OCI-LY1 (cell line): ENCODE results near the gene SLC22A8.

Source experiments
- H2AFZ ChIP-seq: fragments of 200-600 bp; sonication (generic), shearing (Covaris generic); 2 replicates; pipeline ENCODE4 v1.6.0; 2014; ENCODE audit warnings: antibody characterized with exemption, mild to moderate bottlenecking, low read length
- H3F3A ChIP-seq: fragments of 200-600 bp; sonication (generic), shearing (Covaris generic); 2 replicates; pipeline ENCODE4 v1.6.0; 2014; ENCODE audit warnings: mild to moderate bottlenecking, antibody characterized with exemption, low read length, moderate library complexity; ENCODE audit not compliant: insufficient read depth
- H3K27ac ChIP-seq: fragments of 200-600 bp; sonication (generic); 2 replicates; pipeline ENCODE4 v1.5.1; 2014; ENCODE audit warnings: low read length, mixed run types, mild to moderate bottlenecking, low read depth; ENCODE audit not compliant: poor library complexity, severe bottlenecking
- H3K27me3 ChIP-seq: fragments of 200-600 bp; sonication (generic); 2 replicates; pipeline ENCODE4 v1.6.0; 2014; ENCODE audit warnings: antibody characterized with exemption, mild to moderate bottlenecking, low read length, moderate library complexity; ENCODE audit not compliant: insufficient read depth
- H3K36me3 ChIP-seq: fragments of 200-600 bp; sonication (generic); 2 replicates; pipeline ENCODE4 v1.6.1; 2014; ENCODE audit warnings: mild to moderate bottlenecking, antibody characterized with exemption, low read length, moderate library complexity, mixed read lengths; ENCODE audit not compliant: insufficient read depth
- H3K4me1 ChIP-seq: fragments of 200-600 bp; sonication (generic); 2 replicates; pipeline ENCODE4 v1.5.1; 2014; ENCODE audit warnings: mild to moderate bottlenecking, low read length, moderate library complexity; ENCODE audit not compliant: insufficient read depth, severe bottlenecking
- H3K4me2 ChIP-seq: fragments of 200-600 bp; sonication (generic), shearing (Covaris generic); 2 replicates; pipeline ENCODE4 v1.6.1; 2014; ENCODE audit warnings: low read length
- H3K4me3 ChIP-seq: fragments of 200-600 bp; sonication (generic); 2 replicates; pipeline ENCODE4 v1.5.1; 2014; ENCODE audit warnings: low read length, low read depth, mild to moderate bottlenecking, mixed read lengths; ENCODE audit not compliant: poor library complexity, severe bottlenecking
- H3K79me2 ChIP-seq: fragments of 200-600 bp; shearing (Covaris generic); 2 replicates; pipeline ENCODE4 v1.6.1; 2016; ENCODE audit warnings: mixed run types, low read length, mixed read lengths; ENCODE audit not compliant: insufficient read depth
- H3K9ac ChIP-seq: fragments of 200-600 bp; sonication (generic), shearing (Covaris generic); 2 replicates; pipeline ENCODE4 v1.6.1; 2014; ENCODE audit warnings: mild to moderate bottlenecking, low read length, mixed read lengths
- H3K9me2 ChIP-seq: fragments of 200-600 bp; sonication (generic), shearing (Covaris generic); 2 replicates; pipeline ENCODE4 v1.6.1; 2014; ENCODE audit warnings: low read depth, mild to moderate bottlenecking, low read length, mixed read lengths
- H3K9me3 ChIP-seq: fragments of 200-600 bp; shearing (Covaris generic); 2 replicates; pipeline ENCODE4 v1.6.1; 2014; ENCODE audit warnings: low read length, mixed read lengths
- H4K20me1 ChIP-seq: fragments of 200-600 bp; sonication (generic), shearing (Covaris generic); 2 replicates; pipeline ENCODE4 v1.6.0; 2016; ENCODE audit warnings: mild to moderate bottlenecking, low read length; ENCODE audit not compliant: insufficient read depth
- CTCF ChIP-seq: fragments of 200-600 bp; sonication (generic), shearing (Covaris generic); IDR thresholded peaks from 2 replicates; pipeline ENCODE4 v1.5.1; 2017; ENCODE audit warnings: mild to moderate bottlenecking, antibody characterized with exemption, low read length, moderate library complexity, mixed read lengths
- EZH2 ChIP-seq: fragments of 200-600 bp; sonication (generic), shearing (Covaris generic); IDR thresholded peaks from 2 replicates; pipeline ENCODE4 v1.8.0; 2017; ENCODE audit warnings: borderline replicate concordance, mixed run types, mild to moderate bottlenecking, antibody characterized with exemption, low read length, moderate library complexity, mixed read lengths

Gene SLC22A8

GRCh38 chr11:62961017-62961570 lies 54.5 kb downstream of the SLC22A8 start:
- Histone ChIP-seq H3K4me1 (no peaks in the 10 kb centered on the region), H3K4me2 (no peak overlapping the region), H3K27ac (no peak overlapping the region), H3F3A (no peaks in the 10 kb centered on the region), H4K20me1 (no peaks in the 10 kb centered on the region), H2AFZ (no peak overlapping the region), H3K9me2 (no peaks in the 10 kb centered on the region), H3K36me3 (no peaks in the 10 kb centered on the region), H3K4me3 (no peak overlapping the region), H3K27me3 (no peaks in the 10 kb centered on the region; the same call in 1 of the 2 replicates), H3K79me2 (no peaks in the 10 kb centered on the region), H3K9ac (no peak overlapping the region), H3K9me3 (no peaks in the 10 kb centered on the region)
- no peak for TF ChIP-seq EZH2

GRCh38 chr11:62959422-62959980 lies 56.1 kb downstream of the SLC22A8 start:
- Histone ChIP-seq H3K27ac (no peak overlapping the region), H3K4me1 (no peaks in the 10 kb centered on the region), H3K4me2 (no peak overlapping the region), H3K9me2 (no peaks in the 10 kb centered on the region), H3K79me2 (no peaks in the 10 kb centered on the region), H3K4me3 (no peak overlapping the region), H3K9ac (no peak overlapping the region), H3F3A (no peaks in the 10 kb centered on the region), H3K9me3 (no peaks in the 10 kb centered on the region), H3K36me3 (no peaks in the 10 kb centered on the region), H2AFZ (no peak overlapping the region), H4K20me1 (no peaks in the 10 kb centered on the region), H3K27me3 (no peaks in the 10 kb centered on the region)
- no peak for TF ChIP-seq CTCF
- TF ChIP-seq EZH2, result no peak

- Histone ChIP-seq H4K20me1 (no peaks in the 10 kb centered on the region), H3K79me2 (no peaks in the 10 kb centered on the region), H3K9me2 (no peaks in the 10 kb centered on the region), H3K4me1 (no peaks in the 10 kb centered on the region), H3K36me3 (no peaks in the 10 kb centered on the region), H3K9ac (no peak overlapping the region), H3K27ac (no peak overlapping the region), H2AFZ (no peak overlapping the region), H3F3A (no peaks in the 10 kb centered on the region), H3K27me3 (no peaks in the 10 kb centered on the region), H3K4me3 (no peak overlapping the region), H3K9me3 (no peaks in the 10 kb centered on the region), H3K4me2 (no peak overlapping the region)
- no peak for TF ChIP-seq CTCF
- no peak for TF ChIP-seq EZH2
Observed at GRCh38 chr11:62958547-62959421, 56.9 kb downstream of the SLC22A8 start.
